ENCODE data around the gene MCF2L. TPM values are rescaled to one million over a fixed set of nuclear protein-coding genes. Genes with fewer than 3 reads are reported as not detected.

MCF2L gene
- total RNA-seq, 1 donor from 2014 or later, result not detected

DNA sequence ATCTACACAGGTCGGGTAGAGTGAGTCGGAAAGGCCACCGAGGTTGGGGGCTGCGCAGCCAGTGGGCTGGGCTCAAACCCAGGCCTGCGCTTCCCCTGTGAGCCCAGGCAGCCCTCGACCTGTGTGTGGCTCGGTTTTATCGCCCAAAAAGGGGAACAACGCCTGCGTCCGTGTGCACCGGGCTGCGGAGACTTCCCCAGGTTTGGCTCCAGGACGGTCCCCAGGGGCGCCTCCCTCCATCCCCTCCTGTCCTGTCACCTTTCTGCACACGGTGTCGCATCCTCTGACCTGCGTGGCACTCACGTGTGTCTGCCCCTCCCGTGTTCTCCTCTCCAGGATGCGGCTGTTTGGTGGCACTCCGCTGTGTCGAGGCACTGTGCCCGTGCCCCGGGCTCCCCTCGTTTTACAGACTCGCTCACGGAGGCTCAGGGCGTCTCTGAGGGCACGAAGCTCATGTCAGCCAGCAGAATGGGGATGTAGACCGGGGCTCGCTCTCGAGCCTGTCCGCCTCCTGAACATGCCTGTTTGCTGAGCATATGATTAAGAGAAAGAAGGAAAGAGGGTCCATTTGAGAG is 25.9 kb downstream of the MCF2L start:
- H3K4me3 Mint-ChIP-seq, result no peak overlapping the region
- no peaks in the 10 kb centered on the region for H3K4me1 Mint-ChIP-seq (ENCODE audit: low read depth)
- H3K27me3 Mint-ChIP-seq (ENCODE audit: insufficient read depth), result peaks cover 1% of the 10 kb centered on the region
- DNase-seq (ENCODE audit: low spot score), result no peak
- H3K36me3 Mint-ChIP-seq (ENCODE audit: low read depth), result no peaks in the 10 kb centered on the region
- peaks cover 3% of the 10 kb centered on the region for H3K9me3 Mint-ChIP-seq
- intact Hi-C loops (cut with micrococcal nuclease), result no loop called here
- no peak overlapping the region for H3K27ac Mint-ChIP-seq

DNA sequence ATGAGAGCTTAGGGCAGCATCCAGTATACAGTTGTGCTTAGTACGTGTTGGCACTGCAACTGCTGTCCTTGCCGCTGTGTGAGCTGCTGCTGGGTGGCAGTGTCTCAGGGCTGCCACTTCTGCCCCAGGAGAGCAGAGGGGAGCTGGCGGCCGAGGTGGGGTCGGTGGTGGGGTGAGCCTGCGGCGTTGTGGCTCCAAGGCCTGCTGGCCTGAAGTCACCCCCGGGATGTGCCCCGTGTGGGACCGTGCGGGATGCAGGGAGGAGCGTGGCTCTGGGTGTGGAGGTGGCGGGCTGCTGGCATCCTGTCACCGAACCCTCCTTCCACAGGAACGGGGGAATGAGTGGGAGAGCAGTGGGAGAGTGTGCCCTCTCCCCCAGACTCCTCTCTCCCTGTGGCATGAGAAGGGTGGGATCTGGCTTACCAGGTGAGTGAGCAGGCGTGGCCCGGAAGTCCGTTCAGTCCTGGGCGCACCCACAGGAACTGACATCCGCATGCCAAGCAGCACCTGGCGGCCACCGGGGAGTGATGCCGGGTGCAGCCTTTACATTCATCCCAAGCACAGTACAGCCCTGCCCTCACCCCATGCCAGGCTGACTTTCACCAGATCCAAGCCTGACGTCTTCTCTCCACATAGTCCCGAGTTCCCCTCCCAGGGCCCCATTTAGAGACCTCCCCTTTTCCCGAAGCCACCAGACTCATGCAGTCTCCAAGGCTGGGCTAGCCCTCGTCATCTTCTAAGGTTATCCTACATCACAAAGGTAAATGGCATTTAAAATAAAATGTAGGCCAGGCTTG is 26.6 kb downstream of the MCF2L start:
- DNase-seq (ENCODE audit: low spot score), result no peak
- Mint-ChIP-seq H3K4me3 (no peak overlapping the region), H3K9me3 (no peaks in the 10 kb centered on the region), H3K27me3 (ENCODE audit: insufficient read depth) (peaks cover 1% of the 10 kb centered on the region), H3K36me3 (ENCODE audit: low read depth) (no peaks in the 10 kb centered on the region), H3K4me1 (ENCODE audit: low read depth) (no peaks in the 10 kb centered on the region), H3K27ac (no peak overlapping the region)
- intact Hi-C loops (cut with micrococcal nuclease), result no loop called here

DNA sequence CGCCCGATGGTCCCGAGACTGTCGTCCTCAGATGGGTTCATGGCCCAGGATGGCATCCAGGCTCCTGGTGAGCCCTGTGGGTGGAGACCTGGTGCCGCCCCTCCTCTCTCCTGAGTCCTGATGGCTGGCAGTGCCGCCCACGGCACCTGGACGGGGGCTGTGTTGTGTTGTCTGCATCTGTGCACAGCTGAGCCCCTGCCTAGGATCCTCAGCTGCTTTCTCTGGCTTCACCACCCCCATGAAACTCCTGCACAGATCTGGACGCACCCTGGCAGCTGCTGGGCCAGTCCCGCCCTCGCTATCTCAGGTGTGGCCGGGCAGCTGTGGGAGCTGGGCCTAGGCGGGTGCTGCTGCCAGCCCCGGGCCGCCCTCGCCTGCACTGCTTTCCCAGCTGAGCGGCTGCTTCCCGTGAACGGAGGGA is 27.7 kb downstream of the MCF2L start:
- H3K36me3 Mint-ChIP-seq (ENCODE audit: low read depth), result no peaks in the 10 kb centered on the region
- no peak for DNase-seq (ENCODE audit: low spot score)
- intact Hi-C loops (cut with micrococcal nuclease), result no loop called here
- no peak overlapping the region for H3K4me3 Mint-ChIP-seq
- no peaks in the 10 kb centered on the region for H3K4me1 Mint-ChIP-seq (ENCODE audit: low read depth)
- H3K27ac Mint-ChIP-seq, result no peak overlapping the region
- H3K27me3 Mint-ChIP-seq (ENCODE audit: insufficient read depth), result peaks cover 6% of the 10 kb centered on the region
- no peaks in the 10 kb centered on the region for H3K9me3 Mint-ChIP-seq

DNA sequence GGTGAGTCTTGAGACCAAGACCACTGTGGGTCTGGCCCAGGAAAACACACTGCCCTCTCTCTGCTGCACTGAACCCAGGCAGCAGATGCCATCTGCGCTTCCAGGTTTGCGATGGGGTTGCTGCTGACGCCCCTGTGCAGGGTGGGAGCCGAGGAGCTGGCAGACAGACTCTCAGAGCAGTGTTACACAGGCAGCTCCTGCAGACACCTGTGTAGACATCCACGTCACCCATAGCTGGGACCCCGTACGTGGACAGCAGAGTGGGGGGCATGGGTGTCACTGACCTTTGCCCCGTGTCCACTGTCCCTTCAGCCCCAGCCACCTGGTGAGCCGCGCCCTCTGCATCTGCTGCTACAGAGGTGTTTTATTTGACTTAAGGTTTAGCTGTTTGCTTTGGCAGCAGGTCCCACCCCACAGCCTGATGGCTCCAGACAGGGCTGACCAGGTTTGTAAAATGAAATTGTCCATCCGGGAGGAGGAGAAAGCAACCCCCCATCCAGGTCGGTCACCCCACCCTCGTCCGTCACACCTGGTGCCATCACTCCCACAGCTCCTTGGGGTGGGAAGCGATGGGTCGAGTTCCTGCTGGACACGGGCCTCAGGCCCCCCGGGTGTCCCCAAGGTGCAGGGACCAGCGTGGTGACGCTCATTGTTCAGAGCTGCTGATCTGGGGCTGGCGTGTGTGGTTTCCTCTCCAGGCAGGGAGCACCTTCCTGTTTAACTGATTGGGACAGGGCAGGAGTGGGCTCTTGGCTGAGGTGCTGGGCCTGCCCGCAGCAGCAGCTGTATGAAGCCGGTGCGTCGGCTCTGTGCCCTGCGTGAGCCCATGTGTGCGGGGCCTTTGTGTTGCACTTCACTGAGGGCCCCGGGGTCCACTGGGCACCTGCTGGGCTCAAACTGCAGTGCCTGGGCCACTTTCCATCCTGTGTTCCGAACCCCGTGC is 28.4 kb downstream of the MCF2L start:
- Mint-ChIP-seq H3K9me3 (no peaks in the 10 kb centered on the region), H3K36me3 (ENCODE audit: low read depth) (no peaks in the 10 kb centered on the region), H3K27me3 (ENCODE audit: insufficient read depth) (peaks cover 6% of the 10 kb centered on the region), H3K4me1 (ENCODE audit: low read depth) (no peaks in the 10 kb centered on the region), H3K4me3 (no peak overlapping the region), H3K27ac (no peak overlapping the region)
- DNase-seq (ENCODE audit: low spot score), result no peak
- intact Hi-C loops (cut with micrococcal nuclease), result no loop called here

DNA sequence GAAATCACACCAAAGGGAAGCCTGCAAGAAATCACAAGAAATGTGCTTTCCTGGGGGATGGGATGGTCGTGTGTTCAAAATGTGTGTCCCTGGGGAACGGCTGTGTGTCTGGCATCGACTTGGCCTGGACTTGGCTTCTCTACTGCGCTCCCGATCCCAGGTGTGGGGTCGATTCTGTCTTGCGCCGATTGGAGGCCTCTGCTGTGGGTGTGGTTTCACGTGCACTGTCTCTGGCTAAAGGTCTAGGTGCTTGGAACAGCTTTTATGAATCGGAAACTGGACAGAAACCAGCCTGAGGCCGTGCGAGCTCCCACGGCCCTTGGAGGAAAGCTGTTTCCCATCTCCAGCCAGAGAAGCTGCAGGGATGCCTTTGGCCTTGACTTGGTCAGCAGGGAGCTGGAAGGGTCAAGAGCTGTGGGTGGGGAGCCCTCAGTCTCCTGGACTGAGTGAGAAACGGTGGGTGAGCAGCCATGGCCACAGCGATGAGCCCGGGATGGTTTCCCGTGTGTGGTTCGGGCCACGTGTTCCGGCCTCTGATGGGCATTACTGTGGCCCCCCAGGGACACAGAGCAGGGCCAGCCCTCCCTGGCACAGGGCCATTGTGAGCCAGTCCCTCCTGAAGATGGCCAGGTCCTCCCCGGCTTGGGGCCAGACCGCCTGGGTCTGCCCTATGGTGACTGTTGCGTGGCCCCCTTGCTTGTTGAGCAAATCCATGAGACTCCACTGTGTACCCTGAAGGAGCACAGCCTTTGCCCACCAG is 29.7 kb downstream of the MCF2L start:
- H3K36me3 Mint-ChIP-seq (ENCODE audit: low read depth), result no peaks in the 10 kb centered on the region
- no peak overlapping the region for H3K27ac Mint-ChIP-seq
- H3K4me1 Mint-ChIP-seq (ENCODE audit: low read depth), result no peaks in the 10 kb centered on the region
- no peak overlapping the region for H3K4me3 Mint-ChIP-seq
- peaks cover 6% of the 10 kb centered on the region for H3K27me3 Mint-ChIP-seq (ENCODE audit: insufficient read depth)
- intact Hi-C loops (cut with micrococcal nuclease), result no loop called here
- no peaks in the 10 kb centered on the region for H3K9me3 Mint-ChIP-seq
- DNase-seq (ENCODE audit: low spot score), result no peak

DNA sequence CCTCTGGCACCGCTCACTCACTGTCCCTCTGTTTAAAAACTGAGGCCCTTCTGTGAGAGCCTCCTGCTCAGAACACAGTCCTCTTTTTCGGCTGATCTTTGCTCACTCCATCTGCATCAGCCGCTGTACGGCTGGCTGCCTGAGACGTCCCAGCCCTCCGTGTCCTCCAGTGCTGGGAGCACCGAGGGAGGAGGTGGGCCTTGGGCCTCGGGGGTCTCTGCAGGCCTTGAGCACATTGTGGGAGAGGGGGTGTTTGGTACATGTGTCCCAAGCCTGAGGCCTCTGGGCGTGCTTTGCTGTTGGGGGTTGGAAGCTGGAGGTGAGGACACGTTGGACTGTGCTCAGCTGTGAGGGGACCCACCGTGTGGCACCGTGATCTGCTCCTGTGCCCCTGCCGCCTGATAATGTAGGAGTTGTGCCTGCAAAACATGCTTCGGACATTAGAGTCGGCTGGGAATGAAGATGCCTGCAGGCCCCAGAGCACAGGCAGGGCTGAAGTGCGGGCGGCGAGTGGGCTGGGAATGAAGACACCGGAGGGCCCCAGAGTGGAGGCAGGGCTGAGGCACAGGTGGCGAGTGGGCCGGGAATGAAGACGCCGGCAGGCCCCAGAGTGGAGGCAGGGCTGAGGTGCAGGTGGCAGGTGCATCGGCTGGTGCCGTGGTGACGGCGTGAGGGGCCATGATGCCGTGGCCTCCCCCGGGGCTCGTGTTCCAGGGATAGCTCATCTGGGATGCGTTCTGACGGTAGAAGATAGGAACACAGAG is 30.6 kb downstream of the MCF2L start:
- H3K4me3 Mint-ChIP-seq, result no peak overlapping the region
- no peak overlapping the region for H3K27ac Mint-ChIP-seq
- peaks cover 5% of the 10 kb centered on the region for H3K27me3 Mint-ChIP-seq (ENCODE audit: insufficient read depth)
- no peaks in the 10 kb centered on the region for H3K4me1 Mint-ChIP-seq (ENCODE audit: low read depth)
- intact Hi-C loops (cut with micrococcal nuclease), result no loop called here
- peaks cover under 1% of the 10 kb centered on the region for H3K9me3 Mint-ChIP-seq
- no peak for DNase-seq (ENCODE audit: low spot score)
- no peaks in the 10 kb centered on the region for H3K36me3 Mint-ChIP-seq (ENCODE audit: low read depth)

DNA sequence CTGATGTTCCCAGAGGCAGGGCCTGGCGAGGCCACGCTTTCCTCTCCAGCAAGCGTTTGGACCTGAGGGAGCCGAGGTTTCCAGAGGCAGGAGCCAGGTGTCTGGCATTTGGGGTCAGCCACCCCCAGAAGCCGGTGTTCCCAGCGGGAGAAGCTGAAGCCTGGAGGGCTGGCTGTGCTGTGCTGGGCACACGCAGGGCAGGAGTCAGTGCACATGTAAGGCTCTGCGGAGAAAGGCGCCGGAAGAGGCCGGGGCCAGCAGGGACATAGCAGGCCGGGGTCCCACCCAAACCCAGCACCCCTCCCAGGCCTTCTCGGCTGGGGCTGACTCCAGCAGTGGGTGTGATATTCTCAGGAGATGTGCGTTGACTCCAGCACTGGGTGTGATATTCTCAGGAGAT is 31.6 kb downstream of the MCF2L start:
- intact Hi-C loops (cut with micrococcal nuclease), result no loop called here
- H3K27ac Mint-ChIP-seq, result no peak overlapping the region
- H3K4me1 Mint-ChIP-seq (ENCODE audit: low read depth), result no peaks in the 10 kb centered on the region
- no peaks in the 10 kb centered on the region for H3K36me3 Mint-ChIP-seq (ENCODE audit: low read depth)
- no peak overlapping the region for H3K4me3 Mint-ChIP-seq
- no peak for DNase-seq (ENCODE audit: low spot score)
- peaks cover 4% of the 10 kb centered on the region for H3K9me3 Mint-ChIP-seq
- H3K27me3 Mint-ChIP-seq (ENCODE audit: insufficient read depth), result peaks cover 8% of the 10 kb centered on the region

DNA sequence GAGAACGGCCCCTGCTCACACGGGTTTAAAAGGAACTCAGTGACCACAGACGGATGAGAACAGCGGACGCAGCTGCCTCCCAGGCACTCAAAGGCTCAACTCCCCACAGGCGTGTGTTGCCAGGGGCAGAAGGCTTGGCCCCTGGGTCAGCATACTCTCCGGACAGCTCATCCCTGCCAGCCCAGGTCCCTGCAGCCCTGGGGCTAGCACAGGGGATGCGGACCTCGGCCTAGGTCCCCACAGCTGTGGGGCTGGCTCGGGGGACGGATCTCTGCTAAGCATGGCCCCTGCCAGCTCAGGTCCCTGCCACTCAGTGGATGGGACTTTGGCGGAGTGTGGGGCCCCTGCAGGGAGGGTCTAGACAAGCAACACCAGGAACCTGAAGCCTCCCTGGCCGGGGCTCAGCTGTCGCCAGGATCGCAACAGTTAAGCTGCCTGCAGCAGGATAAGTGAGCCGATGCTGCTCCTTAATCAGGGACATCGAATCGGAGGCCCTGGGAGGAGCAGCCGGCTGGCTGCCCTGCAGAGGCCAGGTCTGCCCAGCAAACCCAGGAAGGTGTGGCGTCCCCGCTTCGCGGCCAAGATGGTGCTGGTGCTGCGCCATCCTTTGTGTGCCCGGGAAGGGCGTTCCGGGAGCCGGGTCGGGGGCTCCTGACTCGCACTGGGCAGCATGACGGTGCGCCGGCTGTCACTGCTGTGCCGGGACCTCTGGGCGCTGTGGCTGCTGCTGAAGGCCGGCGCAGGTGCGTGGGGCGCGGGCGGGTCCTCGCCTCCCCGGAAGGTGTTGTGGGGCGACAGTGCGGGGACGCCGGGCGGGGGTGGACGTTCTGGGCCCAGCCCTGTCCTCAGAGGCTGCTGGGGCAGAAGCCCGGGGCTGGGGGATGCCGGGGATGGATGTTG is 32.5 kb downstream of the MCF2L start:
- no peak overlapping the region for H3K4me3 Mint-ChIP-seq
- no peak overlapping the region for H3K27ac Mint-ChIP-seq
- intact Hi-C loops (cut with micrococcal nuclease), result no loop called here
- no peak for DNase-seq (ENCODE audit: low spot score)
- no peaks in the 10 kb centered on the region for H3K4me1 Mint-ChIP-seq (ENCODE audit: low read depth)
- H3K36me3 Mint-ChIP-seq (ENCODE audit: low read depth), result no peaks in the 10 kb centered on the region
- peaks cover 8% of the 10 kb centered on the region for H3K27me3 Mint-ChIP-seq (ENCODE audit: insufficient read depth)
- H3K9me3 Mint-ChIP-seq, result peaks cover 4% of the 10 kb centered on the region

DNA sequence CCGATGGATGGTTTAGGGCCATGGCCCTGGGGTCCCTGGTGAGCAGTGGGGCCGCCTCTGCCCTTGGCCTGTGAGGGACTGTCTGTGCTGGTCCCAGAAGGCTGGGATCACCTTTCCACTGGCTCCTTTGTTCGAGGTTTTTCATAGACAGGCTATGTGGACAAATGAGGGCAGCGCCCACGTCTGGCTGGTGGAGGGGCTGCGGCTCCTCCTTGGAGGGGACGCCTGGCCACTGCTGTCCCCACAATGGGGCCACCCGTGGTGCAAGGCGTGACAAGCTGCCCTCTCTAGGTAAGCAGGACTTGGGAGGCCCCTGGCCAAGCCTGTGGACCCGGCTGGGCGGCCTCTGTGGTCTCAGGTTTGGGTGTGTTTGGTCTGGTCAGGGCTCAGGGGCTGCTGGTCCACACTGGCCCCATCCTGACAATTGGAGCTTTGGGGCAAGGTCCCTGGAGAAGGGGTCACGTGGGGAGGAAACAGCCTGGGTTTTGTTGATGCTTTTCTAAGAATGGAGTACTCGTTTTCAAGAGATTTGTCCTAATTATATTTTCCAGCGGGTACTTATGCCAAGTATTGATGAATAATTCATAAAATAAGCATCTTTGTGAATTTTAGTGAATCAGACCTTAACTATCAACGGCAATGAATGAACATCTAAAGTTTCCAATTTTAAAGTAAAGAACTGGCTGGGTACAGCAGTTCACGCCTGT is 33.3 kb downstream of the MCF2L start:
- peaks cover 4% of the 10 kb centered on the region for H3K9me3 Mint-ChIP-seq
- peaks cover 8% of the 10 kb centered on the region for H3K27me3 Mint-ChIP-seq (ENCODE audit: insufficient read depth)
- intact Hi-C loops (cut with micrococcal nuclease), result no loop called here
- H3K4me1 Mint-ChIP-seq (ENCODE audit: low read depth), result no peaks in the 10 kb centered on the region
- no peaks in the 10 kb centered on the region for H3K36me3 Mint-ChIP-seq (ENCODE audit: low read depth)
- H3K4me3 Mint-ChIP-seq, result no peak overlapping the region
- DNase-seq (ENCODE audit: low spot score), result no peak
- no peak overlapping the region for H3K27ac Mint-ChIP-seq

DNA sequence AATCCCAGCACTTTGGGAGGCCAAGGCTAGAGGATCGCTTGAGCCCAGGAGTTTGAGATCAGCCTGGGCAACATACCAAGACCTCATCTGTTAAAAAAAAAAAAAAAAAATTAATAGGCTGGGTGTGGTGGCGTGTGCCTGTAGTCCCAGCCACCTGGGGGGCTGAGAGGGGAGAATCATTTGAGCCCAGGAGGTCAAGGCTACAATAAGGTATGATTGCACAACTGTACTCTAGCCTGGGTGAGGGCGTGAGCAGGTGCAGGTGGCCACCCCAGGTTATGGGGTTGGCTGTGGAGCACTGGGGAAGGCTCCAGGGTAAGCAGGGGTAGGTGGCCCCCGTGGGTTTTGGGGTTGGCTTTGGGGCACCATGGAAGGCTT is 33.9 kb downstream of the MCF2L start:
- DNase-seq (ENCODE audit: low spot score), result no peak
- Mint-ChIP-seq H3K9me3 (peaks cover 4% of the 10 kb centered on the region), H3K27me3 (ENCODE audit: insufficient read depth) (peaks cover 8% of the 10 kb centered on the region), H3K4me1 (ENCODE audit: low read depth) (no peaks in the 10 kb centered on the region), H3K36me3 (ENCODE audit: low read depth) (no peaks in the 10 kb centered on the region), H3K4me3 (no peak overlapping the region), H3K27ac (no peak overlapping the region)
- intact Hi-C loops (cut with micrococcal nuclease), result no loop called here

DNA sequence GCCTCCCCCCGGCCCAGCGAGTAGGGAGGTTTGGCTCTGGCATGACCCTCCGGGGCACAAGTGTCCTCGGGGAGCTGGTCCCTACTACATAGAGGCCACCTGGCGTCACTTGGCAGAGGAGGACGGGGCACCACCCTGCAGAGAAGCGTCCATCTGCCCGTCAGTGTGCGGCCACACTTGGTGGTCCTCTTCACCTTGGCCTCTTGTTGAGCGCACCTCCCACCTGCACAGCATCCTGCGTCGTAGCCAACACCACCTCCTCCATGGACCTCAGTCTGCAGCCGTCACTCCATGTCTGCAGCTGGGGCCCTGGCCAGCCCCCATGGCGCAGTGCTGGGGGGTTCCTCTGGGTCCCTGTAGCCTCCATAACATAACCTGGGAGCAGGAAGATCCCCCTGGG is 35.1 kb downstream of the MCF2L start:
- H3K4me1 Mint-ChIP-seq (ENCODE audit: low read depth), result no peaks in the 10 kb centered on the region
- peaks cover 8% of the 10 kb centered on the region for H3K27me3 Mint-ChIP-seq (ENCODE audit: insufficient read depth)
- no peak for DNase-seq (ENCODE audit: low spot score)
- H3K36me3 Mint-ChIP-seq (ENCODE audit: low read depth), result no peaks in the 10 kb centered on the region
- H3K27ac Mint-ChIP-seq, result no peak overlapping the region
- no peak overlapping the region for H3K4me3 Mint-ChIP-seq
- intact Hi-C loops (cut with micrococcal nuclease), result no loop called here
- H3K9me3 Mint-ChIP-seq, result peaks cover 4% of the 10 kb centered on the region
